Measurements from ENCODE around the gene ATP7A.

Gene ATP7A

DNA sequence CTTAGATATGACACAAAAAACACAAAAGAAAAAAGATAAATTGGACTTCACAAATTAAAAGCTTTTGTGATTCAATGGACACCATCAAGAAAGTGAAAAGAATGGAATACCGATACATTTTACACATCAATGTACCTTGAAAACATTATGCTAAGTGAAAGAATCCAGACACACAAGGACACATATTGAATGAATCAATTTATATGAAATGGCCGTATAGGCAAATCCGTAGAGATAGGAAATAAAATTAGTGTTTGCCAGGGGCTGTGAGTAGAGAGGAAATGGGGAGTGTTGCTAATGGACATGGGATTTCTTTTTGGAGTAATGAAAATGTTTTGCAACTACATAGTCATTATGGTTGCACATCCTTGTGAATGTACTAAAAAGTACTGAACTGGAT lies 55.9 kb downstream of the ATP7A start:
- TF ChIP-seq CTCF (IDR thresholded peaks at IDR 0.05; ENCODE audit: low read length) (no peak), EZH2 (IDR thresholded peaks at IDR 0.05; ENCODE audit: borderline replicate concordance, low read length) (no peak)
- no peaks in the 10 kb centered on the region for H3K9me3 ChIP-seq (ENCODE audit: low read length)
- H3K4me3 ChIP-seq (ENCODE audit: low read depth, low read length, poor library complexity, severe bottlenecking), result no peak overlapping the region
- no peak overlapping the region for H2AFZ ChIP-seq (ENCODE audit: low read length)
- H3F3A ChIP-seq (ENCODE audit: insufficient read depth, low read length), result no peaks in the 10 kb centered on the region
- no peaks in the 10 kb centered on the region for H3K4me1 ChIP-seq (ENCODE audit: insufficient read depth, low read length, severe bottlenecking)
- no peaks in the 10 kb centered on the region for H4K20me1 ChIP-seq (ENCODE audit: insufficient read depth, low read length)
- no peaks in the 10 kb centered on the region for H3K36me3 ChIP-seq (ENCODE audit: insufficient read depth, low read length)
- H3K27me3 ChIP-seq (ENCODE audit: insufficient read depth, low read length), result no peaks in the 10 kb centered on the region
- H3K9me2 ChIP-seq (ENCODE audit: low read depth, low read length), result no peaks in the 10 kb centered on the region
- no peak overlapping the region for H3K27ac ChIP-seq (ENCODE audit: low read depth, low read length, poor library complexity, severe bottlenecking)
- no peak overlapping the region for H3K9ac ChIP-seq (ENCODE audit: low read length)
- H3K79me2 ChIP-seq (ENCODE audit: insufficient read depth, low read length), result no peaks in the 10 kb centered on the region
- no peak overlapping the region for H3K4me2 ChIP-seq (ENCODE audit: low read length)

DNA sequence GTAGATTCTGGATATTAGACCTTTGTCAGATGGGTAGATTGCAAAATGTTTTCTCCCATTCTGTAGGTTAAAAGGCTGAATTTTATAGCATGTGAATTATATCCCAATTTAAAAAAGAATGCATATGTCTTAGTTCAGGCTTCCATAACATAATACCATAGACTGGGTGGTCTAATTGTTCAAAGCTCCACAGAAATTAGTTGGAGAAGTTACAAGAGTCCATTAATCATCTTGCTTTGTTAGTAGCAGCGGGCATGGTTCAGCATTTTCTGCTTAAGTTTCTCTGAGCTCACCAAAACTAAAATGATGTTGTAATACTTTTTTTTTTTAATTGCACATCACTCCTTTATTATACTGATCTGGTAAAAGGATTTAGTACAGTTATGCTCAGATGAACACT lies 57.1 kb downstream of the ATP7A start:
- no peaks in the 10 kb centered on the region for H3K9me2 ChIP-seq (ENCODE audit: low read depth, low read length)
- no peaks in the 10 kb centered on the region for H3K79me2 ChIP-seq (ENCODE audit: insufficient read depth, low read length)
- no peaks in the 10 kb centered on the region for H3F3A ChIP-seq (ENCODE audit: insufficient read depth, low read length)
- H3K4me3 ChIP-seq (ENCODE audit: low read depth, low read length, poor library complexity, severe bottlenecking), result no peak overlapping the region
- TF ChIP-seq CTCF (IDR thresholded peaks at IDR 0.05; ENCODE audit: low read length), result no peak
- H3K27me3 ChIP-seq (ENCODE audit: insufficient read depth, low read length), result no peaks in the 10 kb centered on the region
- H2AFZ ChIP-seq (ENCODE audit: low read length), result no peak overlapping the region
- H3K36me3 ChIP-seq (ENCODE audit: insufficient read depth, low read length), result no peaks in the 10 kb centered on the region
- H3K4me2 ChIP-seq (ENCODE audit: low read length), result no peak overlapping the region
- no peaks in the 10 kb centered on the region for H4K20me1 ChIP-seq (ENCODE audit: insufficient read depth, low read length)
- no peaks in the 10 kb centered on the region for H3K9me3 ChIP-seq (ENCODE audit: low read length)
- H3K9ac ChIP-seq (ENCODE audit: low read length), result no peak overlapping the region
- H3K4me1 ChIP-seq (ENCODE audit: insufficient read depth, low read length, severe bottlenecking), result no peaks in the 10 kb centered on the region
- H3K27ac ChIP-seq (ENCODE audit: low read depth, low read length, poor library complexity, severe bottlenecking), result no peak overlapping the region

DNA sequence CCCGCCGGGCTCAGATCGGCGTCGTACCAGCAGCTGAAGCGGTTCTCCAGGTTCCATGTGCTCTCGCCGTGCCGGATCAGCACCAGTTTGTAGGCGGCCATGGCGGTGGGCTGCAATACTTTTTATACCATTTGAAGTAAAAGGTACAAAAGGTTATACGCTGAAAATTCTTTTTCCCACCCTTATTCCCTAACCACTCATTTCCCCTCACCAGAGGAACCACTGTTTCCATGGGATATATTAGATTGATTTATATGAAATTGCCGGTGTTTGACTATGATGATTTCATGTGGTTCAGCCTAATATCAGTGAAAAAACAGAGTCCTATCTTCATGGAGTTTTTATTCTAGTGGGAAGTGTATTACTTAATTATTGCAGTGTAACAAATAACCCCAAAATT lies 59.0 kb downstream of the ATP7A start, which contains the start of gene PGAM4:
Gene PGAM4 (minus strand): TSS at position 101 of the 400 bp plus-strand sequence. CDS start 0 bp downstream, at position 101.
- H3K4me1 ChIP-seq (ENCODE audit: insufficient read depth, low read length, severe bottlenecking), result no peaks in the 10 kb centered on the region
- TF ChIP-seq CTCF (IDR thresholded peaks at IDR 0.05; ENCODE audit: low read length) (no peak), EZH2 (IDR thresholded peaks at IDR 0.05; ENCODE audit: borderline replicate concordance, low read length) (no peak)
- no peaks in the 10 kb centered on the region for H3K9me3 ChIP-seq (ENCODE audit: low read length)
- H3K4me2 ChIP-seq (ENCODE audit: low read length), result no peak within 1 kb of the TSS
- no peaks in the 10 kb centered on the region for H3K36me3 ChIP-seq (ENCODE audit: insufficient read depth, low read length)
- H3K27ac ChIP-seq (ENCODE audit: low read depth, low read length, poor library complexity, severe bottlenecking), result no peak within 1 kb of the TSS
- H2AFZ ChIP-seq (ENCODE audit: low read length), result no peak within 1 kb of the TSS
- H3K9me2 ChIP-seq (ENCODE audit: low read depth, low read length), result no peaks in the 10 kb centered on the region
- no peaks in the 10 kb centered on the region for H3K27me3 ChIP-seq (ENCODE audit: insufficient read depth, low read length)
- H3K9ac ChIP-seq (ENCODE audit: low read length), result no peak within 1 kb of the TSS
- H4K20me1 ChIP-seq (ENCODE audit: insufficient read depth, low read length), result no peaks in the 10 kb centered on the region
- H3K79me2 ChIP-seq (ENCODE audit: insufficient read depth, low read length), result no peaks in the 10 kb centered on the region
- H3F3A ChIP-seq (ENCODE audit: insufficient read depth, low read length), result no peaks in the 10 kb centered on the region
- no peak within 1 kb of the TSS for H3K4me3 ChIP-seq (ENCODE audit: low read depth, low read length, poor library complexity, severe bottlenecking)

Data from OCI-LY1 (cell line).